GM12878 (cell line): Measurements from ENCODE around the gene ZNF573.

ENCODE experiments used
- BCL11A ChIP-seq: IDR thresholded peaks from 2 replicates; pipeline ENCODE4 v1.6.1; 2011; ENCODE audit warnings: low read depth, low read length
- CHD2 ChIP-seq: IDR thresholded peaks from 2 replicates; pipeline ENCODE4 v1.6.1; 2011; ENCODE audit warnings: low read depth, low read length, improper control_type of control experiment, borderline replicate concordance
- FOXK2 ChIP-seq: fragments of 450-650 bp; IDR thresholded peaks from 2 replicates; pipeline ENCODE4 v1.6.1; 2017; ENCODE audit warnings: mild to moderate bottlenecking, moderate library complexity
- POLR2A ChIP-seq: IDR thresholded peaks from 2 replicates; pipeline ENCODE4 v1.6.1; 2011; ENCODE audit warnings: low read depth, mild to moderate bottlenecking, low read length
- SMAD1 ChIP-seq: fragments of 450-650 bp; IDR thresholded peaks from 2 replicates; pipeline ENCODE4 v1.6.1; 2018; ENCODE audit warnings: mild to moderate bottlenecking, low read depth; ENCODE audit not compliant: partially characterized antibody
- TF ChIP-seq, protein P1 (sequence below), 3 experiments: IDR thresholded peaks in 2 of 3; conservative IDR thresholded peaks in 1 of 3; 2 replicates each; pipeline ENCODE4 v1.5.1; 2011; ENCODE audit warnings: low read depth in 3 of 3, low read length in 3 of 3, mild to moderate bottlenecking in 3 of 3, control low read depth in 2 of 3, moderate library complexity in 2 of 3, inconsistent platforms in 1 of 3, mixed read lengths in 1 of 3; ENCODE audit not compliant: control insufficient read depth in 2 of 3, insufficient read depth in 1 of 3; ENCODE audit errors: extremely low read depth in 1 of 3

DNA sequence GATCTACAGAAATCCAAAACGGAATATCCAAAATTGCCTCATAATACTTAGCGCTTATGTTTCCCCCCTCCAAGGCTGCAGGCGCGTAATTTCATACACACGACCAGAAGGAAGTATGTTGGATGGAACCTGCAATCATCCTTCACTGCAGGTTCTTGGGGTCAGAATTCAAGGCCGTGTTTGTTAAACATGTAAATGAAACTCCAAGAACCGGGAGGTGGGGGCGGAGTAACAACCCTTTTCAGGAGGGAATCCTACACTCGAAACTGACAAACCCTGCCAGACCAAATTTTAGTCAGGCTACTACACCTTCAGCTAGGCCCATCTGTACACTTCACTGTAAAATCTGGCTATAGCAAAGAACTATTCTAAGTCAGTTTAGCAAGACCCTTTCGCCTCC lies 61.1 kb downstream of the ZNF573 start:
- TF ChIP-seq FOXK2 (no peak), CHD2 (no peak), POLR2A (no peak), SMAD1 (no peak), BCL11A (no peak)
- TF ChIP-seq, protein P1, sequence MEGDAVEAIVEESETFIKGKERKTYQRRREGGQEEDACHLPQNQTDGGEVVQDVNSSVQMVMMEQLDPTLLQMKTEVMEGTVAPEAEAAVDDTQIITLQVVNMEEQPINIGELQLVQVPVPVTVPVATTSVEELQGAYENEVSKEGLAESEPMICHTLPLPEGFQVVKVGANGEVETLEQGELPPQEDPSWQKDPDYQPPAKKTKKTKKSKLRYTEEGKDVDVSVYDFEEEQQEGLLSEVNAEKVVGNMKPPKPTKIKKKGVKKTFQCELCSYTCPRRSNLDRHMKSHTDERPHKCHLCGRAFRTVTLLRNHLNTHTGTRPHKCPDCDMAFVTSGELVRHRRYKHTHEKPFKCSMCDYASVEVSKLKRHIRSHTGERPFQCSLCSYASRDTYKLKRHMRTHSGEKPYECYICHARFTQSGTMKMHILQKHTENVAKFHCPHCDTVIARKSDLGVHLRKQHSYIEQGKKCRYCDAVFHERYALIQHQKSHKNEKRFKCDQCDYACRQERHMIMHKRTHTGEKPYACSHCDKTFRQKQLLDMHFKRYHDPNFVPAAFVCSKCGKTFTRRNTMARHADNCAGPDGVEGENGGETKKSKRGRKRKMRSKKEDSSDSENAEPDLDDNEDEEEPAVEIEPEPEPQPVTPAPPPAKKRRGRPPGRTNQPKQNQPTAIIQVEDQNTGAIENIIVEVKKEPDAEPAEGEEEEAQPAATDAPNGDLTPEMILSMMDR (IDR thresholded peaks at IDR 0.05 in 2 of 3, conservative IDR thresholded peaks at IDR 0.05 in 1 of 3; ENCODE audit: control insufficient read depth in 2 of 3, extremely low read depth in 1 of 3, insufficient read depth in 1 of 3, low read depth in 3 of 3, low read length in 3 of 3): no peak
